BLaER1 (cell line): Measurements from ENCODE around the gene SAMD14.
A peak's percentile ranks its signal among the peaks of the same experiment; 100 is the strongest.

Experiments used
- H3K27ac ChIP-seq: shearing (Covaris generic); formaldehyde crosslinking; 2 replicates; pipeline ENCODE4 v1.8.1; 2022
- H3K27me3 ChIP-seq: shearing (Covaris generic); formaldehyde crosslinking; 2 replicates; pipeline ENCODE4 v1.8.1; 2022
- H3K36me3 ChIP-seq: shearing (Covaris generic); formaldehyde crosslinking; 2 replicates; pipeline ENCODE4 v1.8.1; 2022
- H3K4me1 ChIP-seq: shearing (Covaris generic); formaldehyde crosslinking; 2 replicates; pipeline ENCODE4 v1.8.1; 2022
- H3K4me2 ChIP-seq: shearing (Covaris generic); formaldehyde crosslinking; 2 replicates; pipeline ENCODE4 v1.8.1; 2022
- H3K4me3 ChIP-seq: shearing (Covaris generic); formaldehyde crosslinking; 2 replicates; pipeline ENCODE4 v1.8.1; 2022
- H3K9ac ChIP-seq: shearing (Covaris generic); formaldehyde crosslinking; 2 replicates; pipeline ENCODE4 v1.8.1; 2022
- H3K9me3 ChIP-seq: shearing (Covaris generic); formaldehyde crosslinking; 2 replicates; pipeline ENCODE4 v1.8.1; 2022
- H4K20me1 ChIP-seq: shearing (Covaris generic); formaldehyde crosslinking; 2 replicates; pipeline ENCODE4 v1.8.1; 2022
- Cebpa-rat ChIP-seq: shearing (Covaris generic); IDR thresholded peaks from 2 replicates; pipeline ENCODE4 v1.8.1; 2022

The SAMD14 gene

GRCh38 chr17:50133769-50134099, 3.8 kb upstream of the SAMD14 start:
- Histone ChIP-seq H3K4me3 (no peak overlapping the region), H3K27me3 (peaks cover 39% of the 10 kb centered on the region), H3K4me2 (no peak overlapping the region), H3K27ac (no peak overlapping the region), H3K36me3 (peaks cover 61% of the 10 kb centered on the region), H3K9ac (no peak overlapping the region), H3K9me3 (no peaks in the 10 kb centered on the region; the same call in 1 of the 2 replicates), H4K20me1 (peaks cover 80% of the 10 kb centered on the region), H3K4me1 (peaks cover 7% of the 10 kb centered on the region)
- no peak for TF ChIP-seq Cebpa-rat

DNA sequence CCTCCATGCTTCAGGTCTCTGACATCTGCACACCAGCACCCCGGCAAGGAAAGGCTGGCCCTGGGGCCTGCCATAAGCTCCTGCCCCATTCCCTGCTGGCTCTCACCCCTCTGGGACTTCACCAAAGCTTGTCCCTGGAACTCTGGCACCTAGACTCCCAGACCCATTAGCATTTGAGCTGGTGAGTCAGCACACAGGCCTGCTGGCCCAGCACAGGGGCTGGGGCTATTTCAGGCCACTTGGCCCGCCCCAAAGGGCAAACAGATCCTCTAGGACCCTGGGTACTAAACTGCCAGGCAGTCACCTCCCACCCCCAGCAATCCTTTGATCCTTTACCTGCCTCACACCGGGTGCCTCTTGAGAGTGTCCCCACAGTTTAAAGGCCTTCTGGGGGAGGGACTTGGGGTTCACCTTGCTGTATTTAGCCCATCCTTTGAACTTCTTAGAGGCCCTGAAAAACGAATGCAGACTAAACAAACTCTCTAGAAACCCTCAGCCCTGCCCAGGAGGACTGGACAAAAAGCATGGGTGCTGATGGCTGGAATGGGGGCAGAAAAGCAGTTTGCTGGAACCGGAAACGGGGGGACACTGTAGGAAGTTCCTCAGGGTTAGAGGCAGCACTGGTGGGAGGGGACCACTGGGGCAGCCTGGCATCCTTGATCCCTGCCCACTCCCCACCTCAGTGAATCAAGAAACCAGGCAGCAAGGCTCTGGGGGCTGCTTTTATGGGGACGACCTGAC, 3.2 kb upstream of the SAMD14 start:
- Histone ChIP-seq H3K9ac (no peak overlapping the region), H3K27ac (no peak overlapping the region), H3K9me3 (peaks cover 4% of the 10 kb centered on the region; the same call in 1 of the 2 replicates), H4K20me1 (peaks cover 75% of the 10 kb centered on the region), H3K4me3 (no peak overlapping the region), H3K27me3 (peaks cover 44% of the 10 kb centered on the region), H3K4me1 (peaks cover 11% of the 10 kb centered on the region), H3K4me2 (no peak overlapping the region), H3K36me3 (peaks cover 56% of the 10 kb centered on the region)
- TF ChIP-seq Cebpa-rat: no peak

DNA sequence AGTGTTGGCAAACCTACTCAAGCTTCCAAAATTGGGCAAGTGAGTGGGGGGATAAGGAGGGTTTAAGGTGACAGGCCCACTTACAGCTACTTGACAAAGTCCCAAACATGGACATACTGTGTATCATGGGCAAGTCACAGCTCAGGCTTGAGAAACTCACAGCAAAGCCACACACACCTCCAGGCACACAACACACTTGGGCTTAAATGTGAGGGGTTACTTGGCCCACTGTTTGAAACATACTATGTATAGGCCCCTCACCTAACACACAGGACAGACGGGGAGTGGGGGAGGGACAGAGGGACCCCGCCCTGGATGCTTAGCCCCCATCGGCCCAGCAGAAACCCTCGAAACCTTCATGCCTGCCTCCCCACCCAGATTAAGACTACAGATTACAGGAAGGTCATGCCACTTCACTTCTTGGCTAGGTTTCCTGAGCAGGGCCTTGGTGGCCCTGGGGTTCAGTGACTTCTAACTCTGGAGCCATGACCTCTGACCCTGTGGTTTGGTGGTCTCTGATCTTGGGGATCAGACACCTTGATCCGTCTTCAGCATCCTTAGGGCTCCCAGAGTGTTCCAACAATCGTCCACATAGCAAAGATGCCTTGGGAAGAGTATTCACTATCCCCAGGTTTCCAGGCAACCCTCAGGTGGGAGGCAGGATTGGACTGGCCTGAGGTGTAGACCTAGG, 2.3 kb upstream of the SAMD14 start:
- H3K4me2 ChIP-seq: no peak overlapping the region
- H3K27me3 ChIP-seq: peaks cover 54% of the 10 kb centered on the region
- no peak overlapping the region for H3K9ac ChIP-seq
- H3K4me3 ChIP-seq: no peak overlapping the region
- H3K27ac ChIP-seq: no peak overlapping the region
- H3K9me3 ChIP-seq: peaks cover 4% of the 10 kb centered on the region; the same call in 1 of the 2 replicates
- peaks cover 65% of the 10 kb centered on the region for H4K20me1 ChIP-seq
- peaks cover 20% of the 10 kb centered on the region for H3K4me1 ChIP-seq
- TF ChIP-seq Cebpa-rat: no peak
- peaks cover 47% of the 10 kb centered on the region for H3K36me3 ChIP-seq

- Histone ChIP-seq H3K27me3 (peaks cover 56% of the 10 kb centered on the region), H3K9me3 (peaks cover 4% of the 10 kb centered on the region; the same call in 1 of the 2 replicates), H3K4me3 (peak overlapping the region; percentile 66), H3K9ac (no peak overlapping the region), H3K27ac (no peak overlapping the region), H3K36me3 (peaks cover 31% of the 10 kb centered on the region), H4K20me1 (peaks cover 50% of the 10 kb centered on the region), H3K4me1 (peaks cover 22% of the 10 kb centered on the region), H3K4me2 (peak overlapping the region; percentile 97)
- TF ChIP-seq Cebpa-rat: no peak
Observed at GRCh38 chr17:50130559-50131305, 772 bp upstream of the SAMD14 start.

GRCh38 chr17:50129353-50129727, 620 bp downstream of the SAMD14 start:
- Histone ChIP-seq H4K20me1 (peaks cover 39% of the 10 kb centered on the region), H3K9me3 (peaks cover 4% of the 10 kb centered on the region; the same call in 1 of the 2 replicates), H3K36me3 (peaks cover 19% of the 10 kb centered on the region), H3K4me1 (peaks cover 22% of the 10 kb centered on the region), H3K27ac (no peak overlapping the region), H3K9ac (no peak overlapping the region), H3K4me3 (peak overlapping the region; percentile 66), H3K27me3 (peaks cover 56% of the 10 kb centered on the region), H3K4me2 (peak overlapping the region; percentile 97)
- no peak for TF ChIP-seq Cebpa-rat

- no peak for TF ChIP-seq Cebpa-rat
- Histone ChIP-seq H3K4me1 (peaks cover 22% of the 10 kb centered on the region), H3K36me3 (peaks cover 14% of the 10 kb centered on the region), H3K27me3 (peaks cover 56% of the 10 kb centered on the region), H3K9me3 (peaks cover 4% of the 10 kb centered on the region; the same call in 1 of the 2 replicates), H3K9ac (no peak overlapping the region), H4K20me1 (peaks cover 32% of the 10 kb centered on the region), H3K4me3 (peak overlapping the region; percentile 66; the same call in 1 of the 2 replicates), H3K27ac (no peak overlapping the region), H3K4me2 (peak overlapping the region; percentile 97)
Observed at GRCh38 chr17:50128441-50129352, 1.3 kb downstream of the SAMD14 start.

- Histone ChIP-seq H3K4me1 (peaks cover 22% of the 10 kb centered on the region), H3K9me3 (peaks cover 4% of the 10 kb centered on the region; the same call in 1 of the 2 replicates), H3K27me3 (peaks cover 56% of the 10 kb centered on the region), H3K36me3 (peaks cover 5% of the 10 kb centered on the region), H3K4me3 (no peak overlapping the region), H4K20me1 (peaks cover 23% of the 10 kb centered on the region), H3K9ac (no peak overlapping the region), H3K4me2 (peak overlapping the region; percentile 67), H3K27ac (no peak overlapping the region)
- TF ChIP-seq Cebpa-rat: no peak
Observed at GRCh38 chr17:50127697-50128361, 2.1 kb downstream of the SAMD14 start.

DNA sequence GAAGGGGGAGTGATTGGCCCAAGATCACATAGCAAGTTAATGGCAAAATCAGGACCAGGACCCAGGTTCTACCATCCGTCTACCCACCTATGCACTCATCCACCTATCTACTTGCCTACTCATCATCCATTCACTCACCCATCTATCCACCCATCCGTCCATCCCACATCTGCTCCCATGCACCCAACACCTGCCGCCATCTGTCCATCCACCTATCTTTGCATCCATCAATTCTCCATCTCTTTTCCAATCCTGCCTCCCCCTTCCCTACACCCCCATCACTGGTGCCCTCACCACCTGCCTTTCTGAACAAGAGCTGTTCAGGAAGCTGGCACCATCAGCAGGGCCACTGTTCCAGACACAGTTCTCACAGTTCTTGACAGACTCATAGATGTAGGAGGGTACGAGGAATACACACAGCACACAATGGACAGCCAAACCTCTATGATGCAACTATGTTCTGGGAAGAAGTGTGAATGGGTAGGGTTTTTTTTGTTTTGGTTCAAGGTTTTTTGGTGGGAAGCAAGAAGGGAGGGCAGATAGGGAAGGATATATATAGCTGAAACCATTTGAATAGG, 4.5 kb downstream of the SAMD14 start:
- Histone ChIP-seq H3K9ac (no peak overlapping the region), H4K20me1 (0 out of 2 replicates have a peak, but pooled peaks cover under 1% of the 10 kb centered on the region), H3K27ac (no peak overlapping the region), H3K9me3 (peaks cover 4% of the 10 kb centered on the region; the same call in 1 of the 2 replicates), H3K36me3 (no peaks in the 10 kb centered on the region), H3K4me1 (peaks cover 22% of the 10 kb centered on the region), H3K4me2 (no peak overlapping the region), H3K4me3 (no peak overlapping the region), H3K27me3 (peaks cover 35% of the 10 kb centered on the region)
- TF ChIP-seq Cebpa-rat: no peak
